Mucosa of gallbladder (tissue), 1 donor: ENCODE results near the gene PGAP1. TPM values are rescaled to one million over a fixed set of nuclear protein-coding genes. Genes with fewer than 3 reads are reported as not detected.
"Not testable (repeated sequence)": the region's sequence is repeated elsewhere in the genome, so short reads cannot be mapped to it uniquely, and the experiment has no call there.

Source experiments
- DNase-seq: peaks from one replicate; pipeline ENCODE4 v3.0.0-alpha.2; 2020; ENCODE audit warnings: low spot score
- total RNA-seq: library from RNA; stranded (reverse); gene quantifications from one replicate; pipeline ENCODE4 v1.2.1, GENCODE V29; 2021
- donor health status: DM: no; HTN: no; CAD: no.

Gene PGAP1
- total RNA-seq, 1 donor from 2014 or later = 6.8 TPM

DNA sequence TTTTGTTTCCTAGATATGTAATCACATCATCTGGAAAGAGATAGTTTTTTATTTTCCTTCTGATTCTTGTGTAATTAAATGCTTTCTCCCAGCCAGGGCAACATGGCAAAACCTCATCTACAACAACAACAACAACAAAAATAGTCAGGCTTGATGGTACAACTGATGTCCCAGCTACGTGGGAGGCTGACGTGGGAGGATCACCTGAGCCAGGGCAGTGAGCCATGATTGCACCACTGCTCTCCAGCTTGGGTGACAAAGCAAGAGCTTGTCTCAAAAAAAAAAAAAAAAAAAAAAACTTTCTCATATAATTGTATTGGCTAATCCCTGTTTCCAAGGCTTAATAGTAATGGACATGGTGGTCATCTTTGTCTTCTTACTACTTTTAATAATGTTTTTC, 26.4 kb upstream of the PGAP1 start:
- DNase-seq = no peak

- no peak for DNase-seq
Measured at GRCh38 chr2:196951973-196952372, 25.5 kb upstream of the PGAP1 start.

GRCh38 chr2:196949116-196949515, 22.6 kb upstream of the PGAP1 start:
- no peak for DNase-seq

DNA sequence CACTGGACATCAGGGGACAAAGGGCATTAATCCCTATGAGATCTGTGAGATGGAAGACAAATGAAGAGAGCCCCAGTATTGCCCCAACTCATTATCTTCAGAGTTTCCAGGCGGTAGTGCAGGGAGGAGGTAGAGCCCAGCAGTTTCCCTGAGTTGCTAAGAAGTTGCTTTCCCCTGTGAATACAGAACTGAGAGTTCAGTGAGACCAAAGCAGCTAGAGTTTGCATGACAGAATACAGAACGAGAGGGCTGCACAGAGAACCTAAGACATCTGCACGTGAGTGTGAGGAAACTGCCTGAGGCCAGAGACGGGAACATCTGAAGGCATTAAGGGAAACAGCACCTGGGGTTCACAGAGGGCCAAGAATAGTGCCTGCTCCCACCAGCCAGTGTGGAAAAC, 18.1 kb upstream of the PGAP1 start:
- DNase-seq = no peak

DNA sequence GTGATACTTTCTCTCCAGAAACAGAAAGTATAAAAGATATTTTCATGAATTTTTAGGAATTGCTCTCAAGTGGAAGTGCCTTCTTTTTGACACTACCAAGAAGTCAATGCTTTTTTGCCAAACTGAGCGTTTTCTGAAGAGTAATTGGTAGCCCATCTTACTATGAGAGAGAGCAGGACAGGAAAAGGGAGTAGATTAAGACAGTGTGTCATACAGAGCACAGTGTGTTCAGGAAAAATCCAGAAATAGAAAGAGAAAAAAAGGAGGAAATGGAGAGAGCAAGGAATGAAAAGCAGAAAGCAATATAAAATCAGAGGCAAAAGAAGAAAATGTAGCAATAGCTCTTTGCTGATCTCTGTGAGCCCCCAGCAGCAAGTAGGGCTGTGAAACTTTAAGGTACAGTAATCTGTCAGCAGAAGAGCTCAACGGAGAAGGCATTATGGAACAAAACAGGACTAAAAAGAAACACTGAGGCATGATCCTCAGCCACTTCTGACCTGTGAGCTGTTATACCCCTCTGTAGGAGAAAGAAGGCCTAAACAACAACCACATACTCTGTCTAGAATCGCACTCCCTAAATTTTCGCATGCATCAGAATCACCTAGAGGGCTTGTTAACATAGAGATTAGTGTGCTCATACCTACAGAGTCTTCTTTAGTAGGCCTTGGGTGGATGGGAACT, 15.0 kb upstream of the PGAP1 start:
- no peak for DNase-seq

GRCh38 chr2:196939371-196939770, 12.9 kb upstream of the PGAP1 start:
- DNase-seq = no peak

- no peak for DNase-seq
Measured at GRCh38 chr2:196935432-196935831, 8.9 kb upstream of the PGAP1 start.

- DNase-seq = no peak
Measured at GRCh38 chr2:196934672-196935071, 8.2 kb upstream of the PGAP1 start.

- DNase-seq = no peak
Measured at GRCh38 chr2:196931555-196931954, 5.0 kb upstream of the PGAP1 start.

DNA sequence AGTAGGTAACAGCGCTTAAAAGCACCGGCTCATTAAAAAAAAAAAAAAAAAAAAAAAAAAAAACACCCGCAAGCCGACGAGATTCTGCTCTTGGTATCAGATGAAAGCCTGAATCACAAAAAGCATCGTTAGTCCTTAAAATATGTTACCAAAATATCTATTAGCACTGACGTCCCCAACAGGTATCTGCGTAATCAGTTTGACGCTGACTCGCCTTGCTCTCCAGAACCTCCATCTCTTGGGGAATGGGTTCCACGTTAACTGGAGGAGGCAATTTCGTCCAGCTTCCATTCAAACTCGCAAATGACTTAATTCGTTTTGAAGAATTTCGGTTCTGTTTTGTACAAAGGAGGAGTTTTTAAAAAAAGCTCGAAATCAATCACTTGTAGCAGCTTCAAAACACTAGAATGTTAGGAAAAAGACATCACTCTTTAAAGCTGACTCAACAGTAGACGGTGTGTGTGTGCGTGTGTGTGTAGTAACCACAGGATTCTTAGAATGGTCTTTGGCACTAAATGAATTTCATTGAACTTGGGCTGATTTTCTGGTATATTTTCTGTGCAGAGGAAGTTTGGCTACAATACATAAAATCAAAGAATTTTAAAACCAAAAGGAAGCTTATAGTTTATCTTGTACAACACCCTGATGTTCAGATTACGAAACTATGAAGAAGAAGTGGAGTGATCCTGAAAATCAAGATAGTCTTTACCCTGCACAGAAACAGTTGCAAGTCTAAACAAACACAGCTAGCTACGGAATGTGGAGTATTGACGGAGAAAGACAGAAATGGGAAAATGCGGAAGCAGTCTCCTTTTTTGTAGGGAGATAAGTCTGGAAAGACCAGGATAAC, 1.1 kb upstream of the PGAP1 start:
- DNase-seq = no peak

- no peak for DNase-seq
Measured at GRCh38 chr2:196925768-196926561, 542 bp downstream of the PGAP1 start.

- no peak for DNase-seq
Measured at GRCh38 chr2:196925051-196925767, 1.3 kb downstream of the PGAP1 start.

GRCh38 chr2:196924051-196924450, 2.5 kb downstream of the PGAP1 start:
- no peak for DNase-seq

DNA sequence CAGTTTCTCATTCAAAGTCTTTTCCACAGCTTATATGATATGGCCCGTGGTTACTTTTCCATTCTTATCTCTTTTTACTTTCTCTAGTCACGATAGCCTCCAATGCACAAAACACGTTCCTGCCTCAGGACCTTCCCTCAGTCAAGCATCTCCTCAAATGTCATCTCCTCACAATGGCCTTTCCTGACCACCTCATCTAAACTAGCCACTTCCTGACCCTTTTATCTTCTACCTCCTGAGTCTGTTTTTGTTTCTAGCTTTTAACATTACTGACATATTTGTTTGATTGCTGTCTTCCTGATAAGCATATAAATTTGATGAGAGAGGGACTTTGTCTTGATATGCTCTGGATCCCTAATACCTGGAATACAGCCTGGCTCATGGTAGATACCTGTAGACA, 7.6 kb downstream of the PGAP1 start:
- no peak for DNase-seq

DNA sequence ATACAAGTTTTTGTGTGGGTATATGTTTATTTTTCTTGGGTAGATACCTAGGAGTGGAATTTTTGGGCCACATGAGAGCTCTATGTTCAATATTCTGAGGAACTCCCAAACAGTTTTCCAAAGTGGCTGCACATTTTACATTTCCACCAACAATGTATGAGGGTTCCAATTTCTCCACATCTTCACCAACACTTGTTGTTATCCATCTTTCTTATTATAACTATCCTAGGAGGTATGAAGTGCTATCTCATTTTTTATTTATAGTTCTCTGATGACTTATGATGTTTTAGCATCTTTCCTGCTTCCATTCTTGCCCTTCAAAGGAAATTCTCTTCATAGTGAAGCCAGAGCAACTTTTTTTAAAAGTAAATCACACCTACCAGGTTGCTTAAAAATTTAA, 8.7 kb downstream of the PGAP1 start:
- no peak for DNase-seq

DNA sequence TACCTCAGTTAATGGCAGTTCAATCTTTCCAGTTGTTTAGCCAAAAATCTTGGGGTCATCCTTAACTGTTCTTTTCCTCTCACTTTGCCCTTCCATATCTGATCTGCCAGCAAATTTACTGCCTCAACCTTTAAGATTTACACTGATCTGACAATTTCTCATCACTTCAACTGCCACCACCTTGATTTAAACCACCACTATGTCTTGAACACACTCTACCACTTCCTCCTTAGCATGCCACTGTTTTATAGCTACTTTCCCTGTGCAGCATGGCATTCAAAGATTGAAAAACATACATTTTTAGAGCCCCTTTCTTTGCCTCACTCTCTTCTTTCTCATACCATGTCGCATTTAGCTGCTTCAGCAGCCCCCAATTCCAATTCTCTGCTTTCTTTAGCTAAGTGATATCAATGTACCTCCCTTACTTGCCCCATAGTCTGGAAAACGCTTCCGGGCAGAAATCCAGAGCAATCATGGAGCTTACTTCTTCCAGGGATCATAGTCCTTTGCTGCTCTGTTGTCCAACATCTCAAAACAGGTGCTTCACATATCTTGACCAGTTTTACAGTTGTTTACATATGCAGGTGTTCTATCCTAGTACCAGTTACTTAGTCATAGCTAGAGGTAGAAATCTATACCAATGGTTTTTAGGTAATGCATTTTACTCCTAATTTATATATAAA, 10.9 kb downstream of the PGAP1 start:
- DNase-seq = no peak

DNA sequence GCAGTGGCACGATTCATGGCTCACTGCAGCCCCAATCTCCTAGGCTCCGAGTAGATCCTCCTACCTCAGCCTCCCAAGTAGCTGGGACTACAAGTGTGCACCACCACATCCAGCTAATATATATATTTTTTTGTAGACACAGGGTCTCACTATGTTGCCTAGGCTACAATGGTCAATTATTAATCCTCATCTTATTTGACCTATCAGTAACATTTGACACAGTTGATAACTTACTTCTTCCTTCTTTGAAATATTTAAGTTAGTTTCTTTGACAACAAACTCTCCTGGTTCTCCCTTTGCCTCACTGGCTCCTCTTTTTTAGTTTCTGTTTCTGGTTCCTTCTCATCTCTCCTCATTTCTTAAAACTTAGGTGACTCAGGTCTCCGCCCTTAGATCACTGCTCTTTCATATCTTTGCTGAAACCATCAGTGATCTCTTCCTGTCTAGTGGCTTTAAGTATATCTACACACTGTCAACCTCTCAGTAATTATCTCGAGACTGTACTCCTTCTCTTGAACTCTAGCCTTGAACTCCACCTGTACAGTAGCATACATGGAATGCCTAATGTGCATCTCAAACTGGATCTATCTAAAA, 11.5 kb downstream of the PGAP1 start:
- DNase-seq = no peak

- DNase-seq = no peak
Measured at GRCh38 chr2:196913691-196914090, 12.8 kb downstream of the PGAP1 start.

DNA sequence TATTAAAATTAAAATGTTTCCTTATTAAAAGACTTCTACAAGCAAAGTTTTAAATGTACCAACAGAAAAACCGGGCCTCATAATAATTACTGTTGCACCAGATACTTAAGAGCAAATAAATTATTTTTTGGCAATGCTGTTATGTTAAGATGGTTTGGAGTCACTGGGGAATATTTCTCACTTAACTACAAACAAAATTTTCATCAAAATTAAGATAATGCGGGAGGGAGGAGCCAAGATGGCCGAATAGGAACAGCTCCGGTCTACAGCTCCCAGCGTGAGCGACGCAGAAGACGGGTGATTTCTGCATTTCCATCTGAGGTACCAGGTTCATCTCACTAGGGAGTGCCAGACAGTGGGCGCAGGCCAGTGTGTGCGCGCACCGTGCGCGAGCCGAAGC, 21.1 kb downstream of the PGAP1 start:
- not testable (repeated sequence) for DNase-seq

- DNase-seq = no peak
Measured at GRCh38 chr2:196902828-196903227, 23.7 kb downstream of the PGAP1 start.

DNA sequence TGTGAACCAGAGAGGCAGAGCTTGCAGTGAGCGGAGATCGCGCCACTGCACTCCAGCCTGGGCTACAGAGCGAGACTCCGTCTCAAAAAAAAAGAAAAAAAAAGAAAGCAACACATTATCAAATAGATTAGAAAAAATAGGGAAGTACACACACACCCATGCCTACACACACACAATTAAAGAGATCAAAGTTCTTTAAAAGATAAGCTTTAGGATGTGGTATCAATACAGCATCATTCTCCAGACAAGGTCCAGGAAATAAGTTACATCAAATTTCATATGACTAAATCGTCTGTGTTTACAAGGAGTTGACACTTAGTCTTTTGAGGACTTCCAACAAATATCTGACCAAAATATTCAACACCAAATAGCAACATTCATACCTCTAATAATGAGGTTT, 25.7 kb downstream of the PGAP1 start:
- no peak for DNase-seq
